CD4-positive, alpha-beta T cell treated with Interleukin-6 at 100 ng/mL for 8 hours (primary cell): ENCODE results near the gene KRT71.
A peak's percentile ranks its signal among the peaks of the same experiment; 100 is the strongest.
"Not testable (repeated sequence)": the region's sequence is repeated elsewhere in the genome, so short reads cannot be mapped to it uniquely, and the experiment has no call there.

Source experiments
- DNase-seq: peaks from one replicate; pipeline ENCODE4 v3.0.0-alpha.2; 2020; ENCODE audit warnings: mixed read lengths, low spot score

KRT71 gene

GRCh38 chr12:52552681-52553195 lies at the start of gene KRT71:
Gene KRT71 (minus strand): TSS chr12:52553145. CDS start chr12:52553077, 68 bp downstream.
- no peak for DNase-seq

GRCh38 chr12:52602552-52602951 lies 49.6 kb upstream of the KRT71 start:
- no peak for DNase-seq

- DNase-seq: no peak
Measured at GRCh38 chr12:52601671-52602070, 48.7 kb upstream of the KRT71 start.

- no peak for DNase-seq
Measured at GRCh38 chr12:52600941-52601481, 48.1 kb upstream of the KRT71 start, which contains the start of gene KRT72. Gene KRT72 (minus strand): TSS chr12:52601463. CDS start chr12:52601452, 11 bp downstream.

- no peak for DNase-seq
Measured at GRCh38 chr12:52600475-52600874, 47.5 kb upstream of the KRT71 start.

- DNase-seq: no peak
Measured at GRCh38 chr12:52600071-52600470, 47.1 kb upstream of the KRT71 start.

GRCh38 chr12:52598966-52599365 lies 46.0 kb upstream of the KRT71 start:
- DNase-seq: no peak

- not testable (repeated sequence) for DNase-seq
Measured at GRCh38 chr12:52594237-52594636, 41.3 kb upstream of the KRT71 start.

GRCh38 chr12:52591521-52591920 lies 38.6 kb upstream of the KRT71 start:
- DNase-seq: no peak

GRCh38 chr12:52590021-52590420 lies 37.1 kb upstream of the KRT71 start:
- no peak for DNase-seq

- DNase-seq: no peak
Measured at GRCh38 chr12:52587563-52587962, 34.6 kb upstream of the KRT71 start.

GRCh38 chr12:52585946-52586345 lies 33.0 kb upstream of the KRT71 start:
- DNase-seq: peak; percentile 70

- DNase-seq: no peak
Measured at GRCh38 chr12:52585066-52585465, 32.1 kb upstream of the KRT71 start.

- DNase-seq: no peak
Measured at GRCh38 chr12:52584156-52584682, 31.3 kb upstream of the KRT71 start.

- DNase-seq: peak; percentile 63
Measured at GRCh38 chr12:52582971-52583456, 30.1 kb upstream of the KRT71 start.

GRCh38 chr12:52582486-52582885 lies 29.5 kb upstream of the KRT71 start:
- no peak for DNase-seq

GRCh38 chr12:52581481-52581880 lies 28.5 kb upstream of the KRT71 start:
- no peak for DNase-seq

- no peak for DNase-seq
Measured at GRCh38 chr12:52581066-52581465, 28.1 kb upstream of the KRT71 start.

- DNase-seq: no peak
Measured at GRCh38 chr12:52580496-52580895, 27.6 kb upstream of the KRT71 start.

GRCh38 chr12:52579468-52580465 lies 26.8 kb upstream of the KRT71 start:
- no peak for DNase-seq

GRCh38 chr12:52578469-52578868 lies 25.5 kb upstream of the KRT71 start:
- no peak for DNase-seq

- no peak for DNase-seq
Measured at GRCh38 chr12:52577316-52577715, 24.4 kb upstream of the KRT71 start.

- no peak for DNase-seq
Measured at GRCh38 chr12:52575948-52576347, 23.0 kb upstream of the KRT71 start.
